Mononuclear cell (primary cell): ENCODE data around the gene PEX3. TPM values are rescaled to one million over a fixed set of nuclear protein-coding genes. Genes with fewer than 3 reads are reported as not detected.

Experiments used
- H3K27me3 ChIP-seq: 2 replicates; pipeline ENCODE4 v1.6.0; 2011; ENCODE audit warnings: low read length, control low read depth; ENCODE audit not compliant: insufficient read depth
- H3K4me1 ChIP-seq: 2 replicates; pipeline ENCODE4 v1.5.1; 2011; ENCODE audit warnings: mild to moderate bottlenecking, low read length, control low read depth; ENCODE audit not compliant: insufficient read depth
- H3K4me3 ChIP-seq: 2 replicates; pipeline ENCODE4 v1.5.1; 2011; ENCODE audit warnings: mild to moderate bottlenecking, low read length, moderate library complexity
- H3K9me3 ChIP-seq: 2 replicates; pipeline ENCODE4 v1.5.1; 2011; ENCODE audit warnings: low read depth, mild to moderate bottlenecking, control low read depth, low read length
- total RNA-seq: library from RNA; depleted of rRNA; stranded (reverse); fragments of >200 nt; gene quantifications from one replicate; pipeline ENCODE4 v1.2.3, GENCODE V29; 2012

The PEX3 gene
- 10.5 TPM for total RNA-seq

- Histone ChIP-seq H3K27me3 (no peaks in the 10 kb centered on the region), H3K4me3 (peak within 1 kb of the TSS; percentile 85), H3K9me3 (no peaks in the 10 kb centered on the region), H3K4me1 (peaks cover 21% of the 10 kb centered on the region)
These were observed at the start of gene PEX3, which contains the start of gene ADAT2 for GRCh38 chr6:143450453-143451371. Gene PEX3, plus strand, starts transcription at chr6:143450805. Its CDS starts 238 bp downstream, at chr6:143451043. Gene ADAT2, minus strand, starts transcription at chr6:143450695. Its CDS starts 37 bp downstream, at chr6:143450658.

GRCh38 chr6:143401068-143401446, 49.5 kb upstream of the PEX3 start:
- peaks cover 13% of the 10 kb centered on the region for H3K4me1 ChIP-seq

GRCh38 chr6:143401636-143402370, 48.8 kb upstream of the PEX3 start:
- H3K4me1 ChIP-seq: peaks cover 13% of the 10 kb centered on the region

More at GRCh38 chr6:143401068-143401446, 49.5 kb upstream of the PEX3 start:
- no peaks in the 10 kb centered on the region for H3K27me3 ChIP-seq
- no peaks in the 10 kb centered on the region for H3K9me3 ChIP-seq
- no peak overlapping the region for H3K4me3 ChIP-seq

DNA sequence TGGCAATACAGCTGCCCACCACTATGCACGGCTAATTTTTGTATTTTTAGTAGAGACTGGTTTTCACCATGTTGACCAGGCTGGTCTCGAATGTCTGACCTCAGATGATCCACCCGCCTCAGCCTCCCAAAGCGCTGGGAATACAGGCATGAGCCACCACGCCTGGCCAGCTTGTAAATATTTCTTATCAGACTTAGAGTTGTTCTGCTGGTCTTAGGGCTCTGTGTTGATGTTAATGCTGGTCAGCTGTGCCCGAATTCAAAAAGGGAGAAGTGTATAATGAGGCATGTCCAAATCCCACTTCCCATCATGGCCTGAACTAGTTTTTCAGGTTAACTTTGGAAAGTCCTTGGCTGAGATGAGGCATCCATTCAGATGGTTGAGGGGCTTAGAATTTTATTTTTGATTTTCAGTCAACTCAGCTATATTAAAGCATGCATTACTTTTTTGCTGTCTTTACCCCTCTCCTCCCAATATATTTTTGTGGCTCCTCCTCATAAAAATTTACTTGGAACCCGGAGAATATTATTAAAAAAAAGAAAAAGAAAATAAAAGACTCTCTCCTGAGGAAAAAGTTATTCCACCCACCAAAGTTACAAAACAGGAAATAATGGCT, 47.8 kb upstream of the PEX3 start:
- H3K4me3 ChIP-seq: no peak overlapping the region
- no peaks in the 10 kb centered on the region for H3K27me3 ChIP-seq
- no peaks in the 10 kb centered on the region for H3K9me3 ChIP-seq
- H3K4me1 ChIP-seq: peaks cover 13% of the 10 kb centered on the region

More at GRCh38 chr6:143401636-143402370, 48.8 kb upstream of the PEX3 start:
- Histone ChIP-seq H3K27me3 (no peaks in the 10 kb centered on the region), H3K9me3 (no peaks in the 10 kb centered on the region), H3K4me3 (no peak overlapping the region)

DNA sequence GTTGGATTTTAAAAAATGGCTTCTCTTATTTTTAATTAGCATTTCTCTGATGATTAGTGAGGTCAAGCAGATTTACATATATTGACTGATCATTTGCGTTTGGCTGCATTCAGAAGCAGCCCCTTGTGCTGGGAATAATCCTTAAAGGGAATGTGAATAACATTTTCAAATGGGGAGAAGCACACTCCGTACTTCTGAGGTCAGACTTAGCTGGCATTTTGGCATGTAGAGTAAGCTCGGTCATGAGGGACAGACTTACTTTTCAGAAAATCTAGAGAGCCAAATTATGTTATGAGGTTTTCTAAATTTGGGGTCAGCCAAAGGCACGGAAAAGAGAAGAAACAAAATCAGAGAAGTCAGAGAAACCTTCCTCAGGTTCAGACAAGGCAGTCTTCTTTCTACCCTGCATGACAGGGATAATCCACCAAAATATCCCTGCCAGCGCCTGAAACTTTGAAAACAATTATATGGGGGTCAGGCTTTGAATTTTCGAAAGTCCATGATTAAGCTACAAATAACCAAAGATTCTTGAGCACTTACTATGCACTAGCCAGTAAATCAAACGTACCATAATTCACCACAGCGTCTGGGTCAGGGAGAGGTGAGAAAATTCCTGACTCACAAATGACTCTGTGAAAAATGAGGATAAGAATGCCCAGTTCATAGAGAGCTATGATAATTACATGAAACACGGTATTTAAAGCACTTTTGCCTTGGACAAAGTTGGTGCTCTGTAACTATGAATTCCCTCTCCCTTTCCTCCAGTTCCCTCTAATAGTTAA, 45.0 kb upstream of the PEX3 start:
- H3K27me3 ChIP-seq: no peaks in the 10 kb centered on the region
- H3K9me3 ChIP-seq: no peaks in the 10 kb centered on the region
- no peak overlapping the region for H3K4me3 ChIP-seq
- peaks cover 10% of the 10 kb centered on the region for H3K4me1 ChIP-seq

DNA sequence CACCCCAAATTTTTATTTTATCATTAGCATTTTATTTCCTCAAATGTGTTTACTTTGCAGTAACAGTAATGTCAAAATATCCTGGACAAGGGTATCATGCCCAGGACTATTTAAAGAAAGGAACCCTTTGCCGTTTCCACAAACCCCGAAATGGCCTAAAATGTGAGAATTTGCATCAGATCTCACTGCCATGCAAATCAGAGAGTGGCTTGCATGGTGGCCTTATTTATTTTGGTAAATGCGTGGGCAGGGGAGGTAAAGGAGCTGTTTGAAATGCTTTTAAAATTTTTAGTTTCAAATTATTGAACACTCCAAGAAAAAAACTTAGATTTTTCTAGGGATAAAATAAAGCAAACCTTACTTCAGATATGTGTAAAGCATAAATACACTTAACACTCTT, 43.9 kb upstream of the PEX3 start:
- Histone ChIP-seq H3K9me3 (no peaks in the 10 kb centered on the region), H3K4me3 (no peak overlapping the region), H3K4me1 (no peaks in the 10 kb centered on the region), H3K27me3 (no peaks in the 10 kb centered on the region)

DNA sequence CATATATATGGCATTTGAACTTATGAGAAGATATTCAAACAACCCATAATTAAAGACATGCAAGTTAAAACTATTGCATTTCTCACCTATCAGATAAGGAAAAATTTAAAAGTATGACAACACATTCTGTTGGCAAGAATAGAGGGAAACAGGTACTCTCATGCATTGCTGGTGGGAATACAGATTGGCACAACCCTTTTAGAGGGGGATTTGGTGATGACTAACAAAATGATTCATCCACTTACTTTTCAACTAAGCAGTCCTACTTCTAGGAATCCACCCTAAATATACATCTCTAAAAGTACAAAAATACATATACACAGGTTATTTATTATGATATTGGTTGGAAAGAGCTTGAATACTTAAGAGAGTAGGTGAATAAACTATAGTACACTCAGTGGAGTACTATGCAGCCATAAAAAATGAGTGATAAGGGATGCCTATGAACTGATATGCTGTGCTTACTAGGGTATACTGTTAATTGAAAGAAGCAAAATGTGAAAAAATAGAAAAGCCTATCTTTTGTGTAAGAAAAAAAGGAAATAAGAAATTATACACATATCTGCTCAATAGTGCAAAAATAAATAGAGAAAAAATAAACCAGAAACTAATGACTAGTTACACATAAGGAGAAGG, 42.3 kb upstream of the PEX3 start:
- Histone ChIP-seq H3K4me1 (no peaks in the 10 kb centered on the region), H3K9me3 (no peaks in the 10 kb centered on the region), H3K27me3 (no peaks in the 10 kb centered on the region), H3K4me3 (no peak overlapping the region)

DNA sequence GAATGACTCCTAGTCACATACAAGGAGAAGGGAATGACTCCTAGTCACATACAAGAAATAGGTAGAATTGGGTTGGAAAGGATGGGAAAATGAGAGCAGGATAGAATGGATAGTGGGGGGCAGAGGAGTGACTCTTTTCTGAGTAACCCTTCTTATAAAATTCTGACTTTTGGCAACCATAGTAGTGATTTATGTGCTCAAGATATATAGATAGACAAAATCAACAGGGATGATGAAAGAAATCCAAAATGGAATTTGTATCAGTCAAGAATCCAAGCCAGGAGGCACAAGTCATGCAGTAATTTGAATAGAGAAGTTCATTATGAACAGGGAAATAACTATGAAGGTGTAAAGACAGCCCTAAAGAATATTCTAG, 41.8 kb upstream of the PEX3 start:
- no peaks in the 10 kb centered on the region for H3K27me3 ChIP-seq
- no peak overlapping the region for H3K4me3 ChIP-seq
- H3K4me1 ChIP-seq: no peaks in the 10 kb centered on the region
- no peaks in the 10 kb centered on the region for H3K9me3 ChIP-seq

GRCh38 chr6:143410859-143411270, 39.7 kb upstream of the PEX3 start:
- Histone ChIP-seq H3K4me3 (no peak overlapping the region), H3K4me1 (no peaks in the 10 kb centered on the region), H3K9me3 (no peaks in the 10 kb centered on the region), H3K27me3 (no peaks in the 10 kb centered on the region)

- Histone ChIP-seq H3K27me3 (no peaks in the 10 kb centered on the region), H3K9me3 (no peaks in the 10 kb centered on the region), H3K4me1 (no peaks in the 10 kb centered on the region), H3K4me3 (no peak overlapping the region)
These were observed 35.8 kb upstream of the PEX3 start for GRCh38 chr6:143414769-143415168.

DNA sequence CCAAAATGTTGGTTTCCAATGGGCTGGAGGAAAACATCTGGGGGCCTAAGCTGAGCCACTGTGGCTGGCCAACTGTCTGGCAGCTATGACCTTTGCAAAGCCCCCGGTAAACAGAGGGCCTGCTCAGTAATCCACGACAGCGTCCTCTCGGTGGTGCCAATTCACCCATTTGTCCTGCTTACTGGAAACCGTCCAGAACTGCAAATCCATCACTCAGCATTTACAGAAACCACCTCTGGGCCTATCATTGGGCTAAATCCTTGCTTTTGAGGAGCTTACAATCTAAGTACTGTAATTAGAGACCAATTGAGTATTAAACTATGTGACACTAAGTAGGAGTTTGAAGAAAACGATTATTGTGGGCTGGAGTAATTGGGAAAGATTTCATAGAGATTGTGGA, 31.1 kb upstream of the PEX3 start:
- Histone ChIP-seq H3K9me3 (no peaks in the 10 kb centered on the region), H3K27me3 (no peaks in the 10 kb centered on the region), H3K4me3 (no peak overlapping the region), H3K4me1 (no peaks in the 10 kb centered on the region)

GRCh38 chr6:143426026-143426425, 24.6 kb upstream of the PEX3 start:
- H3K9me3 ChIP-seq: no peaks in the 10 kb centered on the region
- H3K4me3 ChIP-seq: no peak overlapping the region
- H3K27me3 ChIP-seq: no peaks in the 10 kb centered on the region
- H3K4me1 ChIP-seq: no peaks in the 10 kb centered on the region

DNA sequence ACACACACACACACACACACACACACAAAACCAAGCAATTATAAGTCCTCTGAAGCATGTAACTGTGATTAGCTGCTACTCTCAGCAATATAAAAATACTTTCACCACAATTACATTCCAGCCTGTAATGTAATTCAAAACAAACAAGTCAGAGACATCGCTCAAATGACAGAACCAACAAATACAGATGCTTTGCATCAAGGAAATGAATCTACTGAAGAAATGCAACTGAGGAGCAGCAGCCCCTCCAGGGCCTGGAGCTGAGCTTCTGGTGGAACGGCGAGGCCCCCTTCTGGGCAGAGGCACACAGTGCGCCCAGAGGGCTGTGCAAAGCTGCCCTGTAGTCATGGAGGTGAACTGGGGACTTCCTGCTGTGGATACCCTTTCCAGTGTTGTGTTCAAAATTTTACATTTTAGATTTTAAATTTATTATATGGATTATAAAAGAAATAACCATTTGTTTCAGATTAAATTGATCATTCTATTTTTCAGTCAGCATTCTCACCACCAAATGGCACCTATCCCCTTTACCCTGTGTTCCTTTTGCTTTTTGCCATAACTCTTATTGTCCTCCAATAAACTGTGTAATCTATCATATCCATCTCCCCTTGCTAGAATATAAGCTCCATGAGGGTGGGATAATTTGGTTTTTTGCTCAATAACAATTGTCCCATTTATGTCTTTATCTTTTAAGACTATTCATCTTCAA, 23.3 kb upstream of the PEX3 start:
- H3K9me3 ChIP-seq: no peaks in the 10 kb centered on the region
- H3K4me3 ChIP-seq: no peak overlapping the region
- no peaks in the 10 kb centered on the region for H3K4me1 ChIP-seq

GRCh38 chr6:143429970-143430369, 20.6 kb upstream of the PEX3 start:
- Histone ChIP-seq H3K9me3 (no peaks in the 10 kb centered on the region), H3K4me1 (no peaks in the 10 kb centered on the region), H3K27me3 (no peaks in the 10 kb centered on the region), H3K4me3 (no peak overlapping the region)

More for the DNA sequence above, 23.3 kb upstream of the PEX3 start:
- no peaks in the 10 kb centered on the region for H3K27me3 ChIP-seq
